G401.6 (cell line): ENCODE results near the gene MRPS33.
"Not testable (repeated sequence)": the region's sequence is repeated elsewhere in the genome, so short reads cannot be mapped to it uniquely, and the experiment has no call there.

Experiments used
- FAIRE-seq: peaks from 2 replicates; lab custom pipeline; 2012; peaks lifted over from hg19 to GRCh38; lab: Jason Lieb, UNC

Gene MRPS33

GRCh38 chr7:141012044-141012685, 2.6 kb downstream of the MRPS33 start:
- FAIRE-seq: peak; percentile 48

- FAIRE-seq: no peak
Observed at GRCh38 chr7:141011443-141011842, 3.3 kb downstream of the MRPS33 start.

GRCh38 chr7:141003172-141004065, 11.3 kb downstream of the MRPS33 start:
- no peak for FAIRE-seq

- no peak for FAIRE-seq
Observed at GRCh38 chr7:141001546-141001945, 13.2 kb downstream of the MRPS33 start.

GRCh38 chr7:141001122-141001521, 13.6 kb downstream of the MRPS33 start:
- FAIRE-seq: no peak

GRCh38 chr7:140998715-140999114, 16.0 kb downstream of the MRPS33 start:
- no peak for FAIRE-seq

GRCh38 chr7:140992422-140992821, 22.3 kb downstream of the MRPS33 start:
- no peak for FAIRE-seq

- FAIRE-seq: no peak
Observed at GRCh38 chr7:140990193-140990962, 24.4 kb downstream of the MRPS33 start.

GRCh38 chr7:140989068-140989467, 25.7 kb downstream of the MRPS33 start:
- no peak for FAIRE-seq

GRCh38 chr7:140983802-140984201, 30.9 kb downstream of the MRPS33 start:
- FAIRE-seq: peak; percentile 88

- no peak for FAIRE-seq
Observed at GRCh38 chr7:140982508-140982907, 32.2 kb downstream of the MRPS33 start.

GRCh38 chr7:140981951-140982350, 32.8 kb downstream of the MRPS33 start:
- no peak for FAIRE-seq

GRCh38 chr7:140977741-140978140, 37.0 kb downstream of the MRPS33 start:
- FAIRE-seq: no peak

GRCh38 chr7:140972876-140973829, 41.6 kb downstream of the MRPS33 start:
- FAIRE-seq: no peak

GRCh38 chr7:140972344-140972743, 42.4 kb downstream of the MRPS33 start:
- no peak for FAIRE-seq

- FAIRE-seq: no peak
Observed at GRCh38 chr7:140967438-140967837, 47.3 kb downstream of the MRPS33 start.

- FAIRE-seq: no peak
Observed at GRCh38 chr7:140966561-140967233, 48.1 kb downstream of the MRPS33 start.

- no peak for FAIRE-seq
Observed at GRCh38 chr7:140961117-140961516, 53.6 kb downstream of the MRPS33 start.

GRCh38 chr7:140956997-140957396, 57.8 kb downstream of the MRPS33 start:
- not testable (repeated sequence) for FAIRE-seq
